Hepatocyte (in vitro differentiated cells): ENCODE results near the gene VPS45. TPM values are rescaled to one million over a fixed set of nuclear protein-coding genes. Genes with fewer than 3 reads are reported as not detected.
"Not testable (repeated sequence)": the region's sequence is repeated elsewhere in the genome, so short reads cannot be mapped to it uniquely, and the experiment has no call there.

ENCODE experiments used
- DNase-seq: peaks from one replicate; pipeline ENCODE4 v3.0.0-alpha.2; 2016; ENCODE audit warnings: low spot score
- H2AFZ ChIP-seq: fragments of 200-600 bp; sonication (generic); 2 replicates; pipeline ENCODE4 v1.6.0; 2016; ENCODE audit warnings: antibody characterized with exemption, mild to moderate bottlenecking
- H3K27ac ChIP-seq: fragments of 200-600 bp; sonication (generic); 2 replicates; pipeline ENCODE4 v1.5.1; 2016; ENCODE audit warnings: mild to moderate bottlenecking
- H3K27me3 ChIP-seq: fragments of 200-600 bp; sonication (generic); 2 replicates; pipeline ENCODE4 v1.6.1; 2016
- H3K36me3 ChIP-seq: fragments of 200-600 bp; sonication (generic); replicated peaks from 2 replicates; pipeline ENCODE4 v1.5.1; 2016; ENCODE audit warnings: low read depth; ENCODE audit not compliant: insufficient read depth
- H3K4me1 ChIP-seq: fragments of 200-600 bp; sonication (generic); 2 replicates; pipeline ENCODE4 v1.5.1; 2016; ENCODE audit warnings: mild to moderate bottlenecking, moderate library complexity; ENCODE audit not compliant: insufficient read depth
- H3K4me2 ChIP-seq: fragments of 200-600 bp; sonication (generic); 2 replicates; pipeline ENCODE4 v1.6.0; 2016
- H3K4me3 ChIP-seq: fragments of 200-600 bp; sonication (generic); 2 replicates; pipeline ENCODE4 v1.5.1; 2016; ENCODE audit warnings: mild to moderate bottlenecking
- H3K79me2 ChIP-seq: fragments of 200-600 bp; sonication (generic); 2 replicates; pipeline ENCODE4 v1.6.0; 2017; ENCODE audit warnings: mild to moderate bottlenecking
- H3K9me2 ChIP-seq: fragments of 200-600 bp; sonication (generic); replicated peaks from 2 replicates; pipeline ENCODE4 v1.6.0; 2017; ENCODE audit warnings: mild to moderate bottlenecking; ENCODE audit not compliant: insufficient read depth
- H3K9me3 ChIP-seq: fragments of 200-600 bp; sonication (generic); 2 replicates; pipeline ENCODE4 v1.5.1; 2016; ENCODE audit warnings: low read depth, mild to moderate bottlenecking
- H4K20me1 ChIP-seq: fragments of 200-600 bp; sonication (generic); 2 replicates; pipeline ENCODE4 v1.6.0; 2016; ENCODE audit warnings: mild to moderate bottlenecking; ENCODE audit not compliant: insufficient read depth, poor library complexity, severe bottlenecking
- EZH2 ChIP-seq: fragments of 200-600 bp; sonication (generic); IDR thresholded peaks from 2 replicates; pipeline ENCODE4 v1.6.1; 2016; ENCODE audit warnings: antibody characterized with exemption, mild to moderate bottlenecking, borderline replicate concordance
- EZH2phosphoT487 ChIP-seq: fragments of 200-600 bp; sonication (generic); IDR thresholded peaks from one replicate; pipeline ENCODE4 v1.6.1; 2018; ENCODE audit warnings: antibody characterized with exemption, mild to moderate bottlenecking, low read depth, moderate library complexity; ENCODE audit not compliant: unreplicated experiment, severe bottlenecking
- WGBS: methylation state at CpG from one replicate; pipeline ENCODE4 v1.1.6; 2016; ENCODE audit warnings: low lambda C conversion rate; ENCODE audit errors: missing lambda C conversion rate; 5-methylcytosine and 5-hydroxymethylcytosine counted together
- polyA plus RNA-seq: library from polyadenylated mRNA; unstranded; fragments of >200 nt; fragmentation: Nextera tagmentation; extraction: Ambion mirVana; gene quantifications from 2 replicates; pipeline ENCODE4 v1.2.1, GENCODE V29; 2016
- total RNA-seq: library from RNA; depleted of rRNA; stranded (reverse); fragments of >200 nt; gene quantifications from 2 replicates; pipeline ENCODE4 v1.2.3, GENCODE V29; 2014
- TF ChIP-seq, protein P1 (sequence below): fragments of 200-600 bp; sonication (generic); IDR thresholded peaks from 2 replicates; pipeline ENCODE4 v1.5.1; 2016; ENCODE audit warnings: antibody characterized with exemption, mild to moderate bottlenecking; ENCODE audit not compliant: poor library complexity

The VPS45 gene
- total and polyA plus RNA-seq, 2 experiments from 2014 or later, result 23.8 to 37.1 TPM

DNA sequence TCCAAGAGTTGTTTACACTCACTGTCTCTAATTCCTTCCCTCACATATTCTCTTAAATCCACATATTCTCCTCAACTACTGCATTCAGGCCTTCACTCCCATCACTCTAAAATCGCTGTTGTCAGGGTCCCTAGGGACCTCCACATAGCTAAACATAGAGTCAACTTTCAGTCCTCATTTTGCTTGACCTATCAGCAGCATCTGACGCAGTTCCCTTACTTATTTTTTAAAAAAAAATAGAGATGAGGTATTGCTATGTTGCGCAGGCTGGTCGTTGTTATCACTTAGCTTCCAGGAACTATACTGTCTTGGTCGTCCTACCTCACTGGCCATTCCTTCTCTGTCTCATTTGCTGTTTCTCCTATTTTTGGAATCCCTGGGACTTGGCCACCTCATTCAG, 70.5 kb downstream of the VPS45 start:
- WGBS, result 93% methylated on average over 5 of the region's 5 CpGs
- TF ChIP-seq, protein P1, sequence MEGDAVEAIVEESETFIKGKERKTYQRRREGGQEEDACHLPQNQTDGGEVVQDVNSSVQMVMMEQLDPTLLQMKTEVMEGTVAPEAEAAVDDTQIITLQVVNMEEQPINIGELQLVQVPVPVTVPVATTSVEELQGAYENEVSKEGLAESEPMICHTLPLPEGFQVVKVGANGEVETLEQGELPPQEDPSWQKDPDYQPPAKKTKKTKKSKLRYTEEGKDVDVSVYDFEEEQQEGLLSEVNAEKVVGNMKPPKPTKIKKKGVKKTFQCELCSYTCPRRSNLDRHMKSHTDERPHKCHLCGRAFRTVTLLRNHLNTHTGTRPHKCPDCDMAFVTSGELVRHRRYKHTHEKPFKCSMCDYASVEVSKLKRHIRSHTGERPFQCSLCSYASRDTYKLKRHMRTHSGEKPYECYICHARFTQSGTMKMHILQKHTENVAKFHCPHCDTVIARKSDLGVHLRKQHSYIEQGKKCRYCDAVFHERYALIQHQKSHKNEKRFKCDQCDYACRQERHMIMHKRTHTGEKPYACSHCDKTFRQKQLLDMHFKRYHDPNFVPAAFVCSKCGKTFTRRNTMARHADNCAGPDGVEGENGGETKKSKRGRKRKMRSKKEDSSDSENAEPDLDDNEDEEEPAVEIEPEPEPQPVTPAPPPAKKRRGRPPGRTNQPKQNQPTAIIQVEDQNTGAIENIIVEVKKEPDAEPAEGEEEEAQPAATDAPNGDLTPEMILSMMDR, result no peak
- TF ChIP-seq EZH2 (no peak), EZH2phosphoT487 (no peak)
- no peak overlapping the region for H3K27ac ChIP-seq
- H3K79me2 ChIP-seq, result no peaks in the 10 kb centered on the region
- H4K20me1 ChIP-seq, result no peaks in the 10 kb centered on the region
- no peaks in the 10 kb centered on the region for H3K9me3 ChIP-seq
- no peak overlapping the region for H3K4me3 ChIP-seq
- no peaks in the 10 kb centered on the region for H3K27me3 ChIP-seq
- DNase-seq, result no peak
- no peaks in the 10 kb centered on the region for H3K9me2 ChIP-seq
- no peaks in the 10 kb centered on the region for H3K36me3 ChIP-seq
- H2AFZ ChIP-seq, result no peak overlapping the region
- no peak overlapping the region for H3K4me2 ChIP-seq
- H3K4me1 ChIP-seq, result no peaks in the 10 kb centered on the region

DNA sequence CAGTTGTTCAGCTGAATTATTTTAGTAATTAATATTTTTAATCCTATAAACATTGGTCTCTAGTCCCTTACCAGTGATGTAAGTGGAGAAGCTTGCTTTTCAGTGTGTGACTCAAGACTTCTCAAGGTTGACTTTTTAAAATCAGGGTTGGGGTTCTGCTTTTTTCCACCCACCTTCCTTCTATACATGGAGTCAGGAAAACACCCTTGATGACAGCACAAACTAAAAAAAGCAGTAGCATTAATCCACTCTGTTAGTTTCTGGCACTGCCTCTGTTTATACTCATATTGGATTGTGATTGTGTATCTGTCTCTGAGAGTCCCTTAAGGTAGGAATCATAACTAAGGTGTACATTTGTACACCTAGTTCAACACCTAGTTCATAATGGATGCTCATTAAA, 73.9 kb downstream of the VPS45 start:
- Histone ChIP-seq H3K9me2 (no peaks in the 10 kb centered on the region), H3K4me2 (no peak overlapping the region), H3K79me2 (no peaks in the 10 kb centered on the region), H4K20me1 (no peaks in the 10 kb centered on the region), H3K9me3 (no peaks in the 10 kb centered on the region), H3K36me3 (no peaks in the 10 kb centered on the region), H2AFZ (no peak overlapping the region), H3K4me1 (no peaks in the 10 kb centered on the region), H3K4me3 (no peak overlapping the region), H3K27me3 (no peaks in the 10 kb centered on the region), H3K27ac (no peak overlapping the region)
- DNase-seq, result no peak
- TF ChIP-seq EZH2phosphoT487 (no peak), EZH2 (no peak)
- TF ChIP-seq, protein P1, result no peak

DNA sequence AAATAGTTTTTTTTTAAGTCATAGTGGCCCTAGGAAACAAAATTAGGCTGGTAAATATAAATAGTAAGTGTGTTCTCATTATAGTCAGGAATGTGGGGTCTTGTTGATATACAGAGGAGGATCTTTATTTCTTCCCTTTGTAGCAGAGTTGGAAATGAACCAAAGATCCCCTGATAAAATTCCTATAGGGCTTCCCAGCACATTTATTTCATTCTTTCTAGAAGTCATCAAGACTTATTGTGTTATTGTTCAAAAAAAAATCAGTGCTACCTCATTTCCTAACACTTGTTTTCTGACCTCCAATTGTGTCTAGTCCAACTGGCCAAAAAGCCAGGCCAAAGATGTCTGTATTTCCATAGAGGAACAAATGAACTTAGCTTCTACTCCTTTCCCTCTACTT, 74.5 kb downstream of the VPS45 start:
- H3K9me3 ChIP-seq, result no peaks in the 10 kb centered on the region
- no peaks in the 10 kb centered on the region for H3K36me3 ChIP-seq
- no peak overlapping the region for H3K4me2 ChIP-seq
- H3K9me2 ChIP-seq, result no peaks in the 10 kb centered on the region
- H4K20me1 ChIP-seq, result no peaks in the 10 kb centered on the region
- H2AFZ ChIP-seq, result no peak overlapping the region
- no peak for DNase-seq
- no peak overlapping the region for H3K4me3 ChIP-seq
- TF ChIP-seq EZH2phosphoT487 (no peak), EZH2 (no peak)
- TF ChIP-seq, protein P1, result no peak
- no peaks in the 10 kb centered on the region for H3K79me2 ChIP-seq
- H3K4me1 ChIP-seq, result no peaks in the 10 kb centered on the region
- H3K27me3 ChIP-seq, result no peaks in the 10 kb centered on the region
- H3K27ac ChIP-seq, result no peak overlapping the region

DNA sequence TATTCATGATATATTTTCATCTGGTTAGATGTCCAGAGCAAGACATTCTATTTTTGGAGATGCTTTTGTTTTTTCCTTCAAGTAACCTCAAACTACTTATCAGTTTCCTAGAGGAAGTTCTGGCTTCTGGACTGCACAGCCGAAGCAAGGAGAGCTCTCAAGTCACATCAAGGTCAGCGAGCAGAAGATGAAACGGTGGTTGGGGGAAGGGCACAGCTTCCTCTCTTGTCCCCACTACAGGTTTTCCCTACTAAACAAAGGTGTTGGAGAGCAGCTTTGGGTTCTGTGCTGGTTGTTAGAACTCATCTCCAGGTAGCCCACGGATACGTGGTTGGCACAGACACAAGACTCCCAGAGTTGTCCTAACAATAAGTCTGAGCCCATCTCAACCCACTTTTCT, 77.0 kb downstream of the VPS45 start:
- no peaks in the 10 kb centered on the region for H3K36me3 ChIP-seq
- TF ChIP-seq, protein P1, result no peak
- TF ChIP-seq EZH2, result no peak
- TF ChIP-seq EZH2phosphoT487, result no peak
- H2AFZ ChIP-seq, result no peak overlapping the region
- no peak overlapping the region for H3K4me2 ChIP-seq
- H4K20me1 ChIP-seq, result no peaks in the 10 kb centered on the region
- no peak for DNase-seq
- H3K4me1 ChIP-seq, result no peaks in the 10 kb centered on the region
- H3K9me2 ChIP-seq, result no peaks in the 10 kb centered on the region
- 73% methylated on average over 5 of the region's 5 CpGs for WGBS
- no peak overlapping the region for H3K27ac ChIP-seq
- no peaks in the 10 kb centered on the region for H3K9me3 ChIP-seq
- peaks cover 4% of the 10 kb centered on the region for H3K79me2 ChIP-seq
- no peak overlapping the region for H3K4me3 ChIP-seq
- H3K27me3 ChIP-seq, result peaks cover 4% of the 10 kb centered on the region

DNA sequence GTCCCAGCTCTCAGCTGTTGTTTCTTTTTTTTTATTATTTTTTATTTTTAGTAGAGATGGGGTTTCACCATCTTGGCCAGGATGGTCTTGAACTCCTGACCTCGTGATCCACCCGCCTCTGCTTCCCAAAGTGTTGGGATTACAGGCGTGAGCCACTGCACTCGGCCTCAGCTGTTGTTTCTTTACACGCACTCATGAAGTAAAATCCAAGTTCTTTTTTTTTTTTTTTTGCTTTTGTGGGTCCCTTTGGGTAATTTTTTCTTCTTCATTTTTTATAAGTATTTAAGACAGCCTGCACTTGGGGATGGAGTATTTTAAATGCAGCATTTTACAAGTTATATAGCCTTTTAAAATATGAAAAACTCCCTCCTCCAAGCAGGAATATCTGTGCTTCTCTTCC, 78.4 kb downstream of the VPS45 start:
- not testable (repeated sequence) for H3K4me3 ChIP-seq, H3K27me3 ChIP-seq, H3K27ac ChIP-seq, DNase-seq, H3K36me3 ChIP-seq, H2AFZ ChIP-seq, H4K20me1 ChIP-seq, H3K4me1 ChIP-seq, H3K9me2 ChIP-seq, H3K9me3 ChIP-seq, H3K4me2 ChIP-seq
- H3K79me2 ChIP-seq, result peaks cover 11% of the 10 kb centered on the region
- WGBS, result 94% methylated on average over 5 of the region's 5 CpGs
